GM12865 (cell line): Measurements from ENCODE around the gene LENG8.

Source experiments
- DNase-seq: peaks from one replicate; pipeline ENCODE4 v3.0.0; 2010; ENCODE audit warnings: low read depth
- H3K4me3 ChIP-seq: 2 replicates; pipeline ENCODE4 v1.5.1; 2011; ENCODE audit warnings: mild to moderate bottlenecking, low read depth, low read length, control low read depth
- TF ChIP-seq, protein P1 (sequence below): IDR thresholded peaks from 2 replicates; pipeline ENCODE4 v1.5.1; 2011; ENCODE audit warnings: low read length, control low read depth, low read depth, inconsistent platforms; ENCODE audit not compliant: insufficient read depth; ENCODE audit errors: missing control alignments

The LENG8 gene

DNA sequence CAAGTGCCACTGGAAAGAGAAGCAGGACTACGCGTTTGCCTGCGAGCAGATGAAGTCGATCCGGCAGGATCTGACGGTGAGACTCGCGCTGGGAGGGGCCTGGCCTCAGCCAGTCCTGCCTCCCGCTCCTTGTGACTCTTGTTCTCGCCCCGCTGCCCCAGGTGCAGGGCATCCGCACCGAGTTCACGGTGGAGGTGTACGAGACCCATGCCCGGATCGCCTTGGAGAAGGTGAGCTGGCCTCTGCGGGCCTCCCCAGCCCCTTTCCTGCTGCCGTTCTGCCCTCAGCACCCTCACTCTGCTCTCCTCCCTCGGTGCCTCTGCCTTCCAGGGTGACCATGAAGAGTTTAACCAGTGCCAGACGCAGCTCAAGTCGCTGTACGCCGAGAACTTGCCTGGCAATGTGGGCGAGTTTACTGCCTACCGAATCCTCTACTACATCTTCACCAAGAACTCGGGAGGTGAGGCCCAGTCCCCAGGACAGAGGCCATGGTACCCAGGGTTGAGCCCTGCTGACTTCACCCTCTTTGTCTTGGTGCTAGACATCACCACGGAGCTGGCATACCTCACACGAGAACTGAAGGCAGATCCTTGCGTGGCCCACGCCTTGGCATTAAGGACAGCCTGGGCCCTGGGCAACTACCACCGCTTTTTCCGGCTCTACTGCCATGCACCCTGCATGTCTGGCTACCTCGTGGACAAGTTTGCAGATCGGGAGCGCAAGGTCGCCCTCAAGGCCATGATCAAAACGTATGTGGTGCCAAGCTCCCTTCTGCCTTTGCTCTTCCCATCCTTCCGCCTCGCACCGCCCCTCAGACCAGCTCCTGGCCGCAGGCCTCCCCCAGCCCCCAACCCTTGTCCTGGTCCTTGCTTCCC lies 9.0 kb downstream of the LENG8 start:
- TF ChIP-seq, protein P1, sequence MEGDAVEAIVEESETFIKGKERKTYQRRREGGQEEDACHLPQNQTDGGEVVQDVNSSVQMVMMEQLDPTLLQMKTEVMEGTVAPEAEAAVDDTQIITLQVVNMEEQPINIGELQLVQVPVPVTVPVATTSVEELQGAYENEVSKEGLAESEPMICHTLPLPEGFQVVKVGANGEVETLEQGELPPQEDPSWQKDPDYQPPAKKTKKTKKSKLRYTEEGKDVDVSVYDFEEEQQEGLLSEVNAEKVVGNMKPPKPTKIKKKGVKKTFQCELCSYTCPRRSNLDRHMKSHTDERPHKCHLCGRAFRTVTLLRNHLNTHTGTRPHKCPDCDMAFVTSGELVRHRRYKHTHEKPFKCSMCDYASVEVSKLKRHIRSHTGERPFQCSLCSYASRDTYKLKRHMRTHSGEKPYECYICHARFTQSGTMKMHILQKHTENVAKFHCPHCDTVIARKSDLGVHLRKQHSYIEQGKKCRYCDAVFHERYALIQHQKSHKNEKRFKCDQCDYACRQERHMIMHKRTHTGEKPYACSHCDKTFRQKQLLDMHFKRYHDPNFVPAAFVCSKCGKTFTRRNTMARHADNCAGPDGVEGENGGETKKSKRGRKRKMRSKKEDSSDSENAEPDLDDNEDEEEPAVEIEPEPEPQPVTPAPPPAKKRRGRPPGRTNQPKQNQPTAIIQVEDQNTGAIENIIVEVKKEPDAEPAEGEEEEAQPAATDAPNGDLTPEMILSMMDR = no peak
- no peak overlapping the region for H3K4me3 ChIP-seq
- DNase-seq = no peak

DNA sequence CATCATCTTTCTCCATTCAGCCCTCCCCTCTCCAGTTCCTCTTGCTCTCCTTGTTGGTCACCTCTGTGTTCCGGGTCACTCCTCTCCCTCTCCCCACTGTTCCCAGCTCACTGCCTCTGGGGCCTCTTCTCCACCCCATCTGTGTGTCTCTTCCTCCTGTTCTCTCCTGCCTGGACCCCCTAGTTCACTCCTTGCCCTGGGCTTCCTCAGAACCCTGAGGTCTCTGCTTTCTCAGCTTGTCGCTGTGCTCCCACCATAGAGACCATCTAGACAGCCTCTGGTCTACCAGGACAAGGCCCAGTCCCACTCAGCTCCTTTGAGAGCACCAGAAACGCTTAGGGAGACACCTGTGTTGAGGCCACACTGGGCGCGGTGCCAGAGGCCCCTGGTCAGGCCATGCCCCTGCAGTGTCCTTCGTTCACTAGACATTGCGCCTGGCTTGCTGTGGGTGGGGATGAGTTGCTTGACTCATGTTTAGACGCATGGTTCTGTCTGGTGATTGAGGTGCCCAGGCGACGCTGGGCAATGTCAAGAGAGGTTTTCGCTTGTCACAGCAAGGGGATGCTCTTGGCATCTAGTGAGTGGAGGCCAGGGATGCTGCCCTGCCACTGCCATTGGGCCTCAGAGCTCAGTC lies 9.8 kb downstream of the LENG8 start:
- no peak for DNase-seq
- H3K4me3 ChIP-seq = no peak overlapping the region
- TF ChIP-seq, protein P1 = no peak

- DNase-seq = no peak
- no peak overlapping the region for H3K4me3 ChIP-seq
- TF ChIP-seq, protein P1 = no peak
Measured at GRCh38 chr19:54459282-54460229, 10.6 kb downstream of the LENG8 start.

DNA sequence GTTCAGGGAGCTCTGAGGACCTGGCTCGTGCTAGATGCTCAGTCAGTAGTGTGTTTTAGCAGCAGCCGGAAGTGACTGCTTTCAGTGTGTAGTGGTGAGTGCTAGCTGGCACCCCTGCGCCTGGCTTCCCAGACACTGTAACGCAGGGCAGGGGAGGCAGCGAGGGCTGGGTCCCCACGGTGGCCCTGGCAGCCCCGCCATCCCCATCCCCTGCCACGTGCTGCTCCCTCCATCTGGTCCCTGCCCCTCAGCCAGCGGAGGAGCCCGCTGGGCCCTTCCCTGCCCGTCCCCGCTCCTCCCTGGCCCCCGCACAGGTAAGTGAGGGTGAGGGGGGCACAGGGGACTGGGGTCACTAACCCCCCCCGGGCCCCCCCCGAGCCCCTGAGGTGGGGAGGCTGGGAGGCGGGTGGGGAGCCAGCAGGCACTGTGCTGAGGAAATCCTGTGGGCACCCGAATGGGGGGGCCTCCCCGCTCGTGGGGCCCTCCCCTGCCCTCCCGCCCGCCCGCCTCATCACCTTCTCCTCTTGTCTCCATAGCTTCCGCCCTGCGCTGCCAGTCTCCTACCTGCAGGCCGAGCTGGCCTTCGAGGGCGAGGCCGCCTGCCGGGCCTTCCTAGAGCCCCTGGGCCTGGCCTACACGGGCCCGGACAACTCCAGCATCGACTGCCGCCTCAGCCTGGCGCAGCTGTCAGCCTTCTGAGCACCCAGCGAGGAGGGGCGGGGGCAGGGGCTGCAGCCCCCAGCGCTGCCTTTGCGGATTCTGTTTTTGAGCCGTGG lies 11.4 kb downstream of the LENG8 start:
- H3K4me3 ChIP-seq = no peak overlapping the region
- no peak for DNase-seq
- TF ChIP-seq, protein P1 = no peak

GRCh38 chr19:54461210-54461609 lies 12.2 kb downstream of the LENG8 start:
- H3K4me3 ChIP-seq = no peak overlapping the region
- no peak for DNase-seq
- TF ChIP-seq, protein P1 = no peak

GRCh38 chr19:54461613-54462012 lies 12.6 kb downstream of the LENG8 start:
- TF ChIP-seq, protein P1 = no peak
- H3K4me3 ChIP-seq = no peak overlapping the region; the same call in 1 of the 2 replicates
- no peak for DNase-seq
